Spleen (tissue), 11 donors: ENCODE results near the gene TRAF1. TPM values are rescaled to one million over a fixed set of nuclear protein-coding genes. Genes with fewer than 3 reads are reported as not detected.

ENCODE experiments used
- DNase-seq: peaks from one replicate; pipeline ENCODE4 v3.0.0-alpha.2; 2020
- H3K27ac ChIP-seq, 8 donors: fragments of 200-600 bp; sonication (generic) in 7 of 8; 1 replicate in 4 of 8; 2 replicates in 4 of 8; pipeline versions ENCODE4 v1.5.0 to v1.8.0; 2016 to 2021; ENCODE audit warnings: inconsistent platforms in 4 of 8, mild to moderate bottlenecking in 4 of 8, moderate library complexity in 1 of 8
- H3K27me3 ChIP-seq, 7 donors: fragments of 200-600 bp; sonication (generic) in 6 of 7; replicated peaks in 1 of 7; 1 replicate in 4 of 7; 2 replicates in 3 of 7; pipeline versions ENCODE4 v1.5.0 to v1.8.0; 2016 to 2021; ENCODE audit warnings: inconsistent platforms in 3 of 7, mild to moderate bottlenecking in 1 of 7
- H3K36me3 ChIP-seq, 6 donors: fragments of 200-600 bp; sonication (generic) in 5 of 6; 1 replicate in 4 of 6; 2 replicates in 2 of 6; pipeline versions ENCODE4 v1.5.0 to v1.8.0; 2016 to 2021; ENCODE audit warnings: inconsistent platforms in 2 of 6
- H3K4me1 ChIP-seq, 6 donors: fragments of 200-600 bp; sonication (generic) in 5 of 6; 1 replicate in 3 of 6; 2 replicates in 3 of 6; pipeline versions ENCODE4 v1.5.0 to v1.8.0; 2016 to 2021; ENCODE audit warnings: inconsistent platforms in 3 of 6
- H3K4me3 ChIP-seq, 8 donors: fragments of 200-600 bp; sonication (generic) in 7 of 8; 1 replicate in 4 of 8; 2 replicates in 4 of 8; pipeline versions ENCODE4 v1.5.0 to v1.8.0; 2016 to 2021; ENCODE audit warnings: inconsistent platforms in 4 of 8, mild to moderate bottlenecking in 4 of 8, moderate library complexity in 2 of 8
- H3K9me3 ChIP-seq, 8 donors: fragments of 200-600 bp; sonication (generic) in 7 of 8; 1 replicate in 4 of 8; 2 replicates in 4 of 8; pipeline versions ENCODE4 v1.5.0 to v1.8.0; 2016 to 2021; ENCODE audit warnings: inconsistent platforms in 4 of 8
- CTCF ChIP-seq, 11 experiments: fragments of 200-600 bp in 7 of 11; fragments of 450-650 bp in 4 of 11; sonication (generic) in 4 of 11; IDR thresholded peaks in 8 of 11; conservative IDR thresholded peaks in 3 of 11; 1 replicate in 7 of 11; 2 replicates in 4 of 11; pipeline versions ENCODE4 v1.4.0 to v1.8.0; 2016 to 2021; ENCODE audit warnings: antibody characterized with exemption in 11 of 11, inconsistent platforms in 4 of 11, mild to moderate bottlenecking in 1 of 11
- POLR2A ChIP-seq, 3 donors: fragments of 450-650 bp; IDR thresholded peaks; one replicate each; pipeline ENCODE4 v1.5.1; 2017; ENCODE audit warnings: antibody characterized with exemption in 3 of 3, mild to moderate bottlenecking in 1 of 3
- POLR2AphosphoS5 ChIP-seq, 3 donors: sonication (generic); formaldehyde crosslinking; IDR thresholded peaks; one replicate each; pipeline ENCODE4 v1.5.1; 2017; ENCODE audit warnings: antibody characterized with exemption in 3 of 3
- WGBS, 5 donors: extraction: QIAGEN DNeasy Blood & Tissue Kit in 3 of 5; methylation state at CpG; one replicate each; pipeline versions ENCODE4 v1.1.5 to v1.1.7; 2013 to 2018; 5-methylcytosine and 5-hydroxymethylcytosine counted together
- intact Hi-C: fragments of 100-400 bp; cut with DNase I; formaldehyde crosslinking; loops from one replicate; pipeline ENCODE4 v1.15.0; 2023; ENCODE audit warnings: low total_unique reads
- polyA plus RNA-seq, 3 donors: library from polyadenylated mRNA; stranded (reverse); fragments of 200-250 nt; gene quantifications; one replicate each; pipeline ENCODE4 v1.2.1, GENCODE V29; 2013
- total RNA-seq, 7 donors: library from RNA; depleted of rRNA in 3 of 7; stranded (reverse); fragments of >200 nt in 3 of 7; fragmentation: NEBNext Ultra II Directional in 4 of 7; extraction: Animal tissue kit (Norgen Biotek cat#: 25700) in 4 of 7; gene quantifications; one replicate each; pipeline versions ENCODE4 v1.1.0 to v1.2.1, GENCODE V29; 2016 to 2021
- donor health status: healthy with polysubstance abuse.
- donor health status: DM: no; HTN: no; CAD: no; lungs with moderate emphysema.
- donor health status: DM: no; HTN: no; CAD: no.
- donor health status: Bipolar disorder and iron deficiency.
- donor health status: healthy.
- donor health status: DM: no; HTN: no; CAD: no.
- donor health status: DM: yes; HTN: yes; CAD: no.

The TRAF1 gene
- total and polyA plus RNA-seq, 10 donors: 8.6 to 29.2 (median 14.1) TPM

GRCh38 chr9:120940573-120940972 lies 14.0 kb upstream of the TRAF1 start:
- Histone ChIP-seq H3K9me3 (no peaks in the 10 kb centered on the region), H3K4me1 (peaks cover 15 to 37% (median 25%) of the 10 kb centered on the region in 6 donors), H3K36me3 (no peaks in the 10 kb centered on the region), H3K27me3 (no peaks in the 10 kb centered on the region), H3K4me3 (no peak overlapping the region), H3K27ac (no peak overlapping the region)
- intact Hi-C loops: no loop called here
- WGBS, 5 donors: 91 to 96% (median 94%) methylated on average over 10 of the region's 10 CpGs
- TF ChIP-seq CTCF (IDR thresholded peaks at IDR 0.05 in 8 of 11, conservative IDR thresholded peaks at IDR 0.05 in 3 of 11) (no peak), POLR2AphosphoS5 (IDR thresholded peaks at IDR 0.05) (no peak), POLR2A (IDR thresholded peaks at IDR 0.05) (no peak)
- DNase-seq: no peak

- Histone ChIP-seq H3K4me1 (peaks cover 32 to 46% (median 36%) of the 10 kb centered on the region in 6 donors), H3K4me3 (no peak overlapping the region), H3K27me3 (no peaks in the 10 kb centered on the region), H3K9me3 (no peaks in the 10 kb centered on the region), H3K36me3 (no peaks in the 10 kb centered on the region), H3K27ac (no peak overlapping the region)
- TF ChIP-seq POLR2A (IDR thresholded peaks at IDR 0.05): no peak
- no peak for TF ChIP-seq POLR2AphosphoS5 (IDR thresholded peaks at IDR 0.05)
- intact Hi-C loops: loop anchor here (5.0 to 10.0 kb wide), 3 partner anchors 67 to 184 kb away; no protein-coding TSS in a partner anchor
- WGBS, 5 donors: 91 to 98% (median 96%) methylated on average over 3 of the region's 3 CpGs
- DNase-seq: no peak
These were observed 12.3 kb upstream of the TRAF1 start for GRCh38 chr9:120938851-120939250.

- no peaks in the 10 kb centered on the region for H3K36me3 ChIP-seq
- H3K27me3 ChIP-seq: no peaks in the 10 kb centered on the region
- no peak for DNase-seq
- H3K27ac ChIP-seq: peak overlapping the region in 2 of 8 donors; percentile 92 to 96
- no peak overlapping the region for H3K4me3 ChIP-seq
- intact Hi-C loops: loop anchor here (5.0 to 10.0 kb wide), 3 partner anchors 65 to 183 kb away; no protein-coding TSS in a partner anchor
- peaks cover 36 to 51% (median 47%) of the 10 kb centered on the region in 6 donors for H3K4me1 ChIP-seq
- TF ChIP-seq CTCF (IDR thresholded peaks at IDR 0.05 in 8 of 11, conservative IDR thresholded peaks at IDR 0.05 in 3 of 11): no peak
- TF ChIP-seq POLR2AphosphoS5 (IDR thresholded peaks at IDR 0.05): no peak
- TF ChIP-seq POLR2A (IDR thresholded peaks at IDR 0.05): no peak
- H3K9me3 ChIP-seq: no peaks in the 10 kb centered on the region
- 74 to 97% (median 89%) methylated on average over 1 of the region's 1 CpG for WGBS, 5 donors
These were observed 11.0 kb upstream of the TRAF1 start for GRCh38 chr9:120937596-120937995.

GRCh38 chr9:120937127-120937526 lies 10.5 kb upstream of the TRAF1 start:
- no peak for DNase-seq
- no peak for TF ChIP-seq CTCF (IDR thresholded peaks at IDR 0.05 in 8 of 11, conservative IDR thresholded peaks at IDR 0.05 in 3 of 11)

More at GRCh38 chr9:120937127-120937526, 10.5 kb upstream of the TRAF1 start:
- no peaks in the 10 kb centered on the region for H3K36me3 ChIP-seq
- no peaks in the 10 kb centered on the region for H3K27me3 ChIP-seq
- H3K27ac ChIP-seq: peak overlapping the region in 5 of 8 donors; percentile 3 to 96 (median 92)
- no peak overlapping the region for H3K4me3 ChIP-seq
- H3K9me3 ChIP-seq: no peaks in the 10 kb centered on the region
- 84 to 100% (median 91%) methylated on average over 1 of the region's 1 CpG for WGBS, 5 donors
- intact Hi-C loops: loop anchor here (5.0 to 10.0 kb wide), 3 partner anchors 65 to 182 kb away; no protein-coding TSS in a partner anchor
- H3K4me1 ChIP-seq: peaks cover 41 to 55% (median 52%) of the 10 kb centered on the region in 6 donors
